HG03135 (cell line): ENCODE measurements around the gene CENPC.
"Not testable (repeated sequence)": the region's sequence is repeated elsewhere in the genome, so short reads cannot be mapped to it uniquely, and the experiment has no call there.

ENCODE experiments used
- ATAC-seq: cut with Tn5 transposase; IDR thresholded peaks from one replicate; pipeline ENCODE4 v1.9.1; 2021; ENCODE audit warnings: mild to moderate bottlenecking, moderate library complexity; ENCODE audit not compliant: unreplicated experiment

Gene CENPC

DNA sequence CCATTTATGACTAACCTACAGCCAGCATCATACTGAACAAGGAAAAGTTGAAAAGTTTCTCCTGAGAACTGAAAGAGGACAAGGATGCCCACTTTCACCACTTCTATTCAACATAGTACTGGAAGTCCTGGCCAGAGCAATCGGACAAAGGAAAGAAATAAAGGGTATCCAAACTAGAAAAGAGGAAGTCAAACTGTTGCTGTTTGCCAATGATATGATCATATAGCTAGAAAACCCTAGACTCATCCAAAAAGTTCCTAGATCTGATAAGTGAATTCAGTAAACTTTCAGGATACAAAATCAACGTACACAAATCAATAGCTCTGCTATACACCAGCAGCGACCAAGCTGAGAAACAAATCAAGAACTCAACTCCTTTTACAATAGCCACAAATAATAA is 64.5 kb downstream of the CENPC start:
- no peak for ATAC-seq

DNA sequence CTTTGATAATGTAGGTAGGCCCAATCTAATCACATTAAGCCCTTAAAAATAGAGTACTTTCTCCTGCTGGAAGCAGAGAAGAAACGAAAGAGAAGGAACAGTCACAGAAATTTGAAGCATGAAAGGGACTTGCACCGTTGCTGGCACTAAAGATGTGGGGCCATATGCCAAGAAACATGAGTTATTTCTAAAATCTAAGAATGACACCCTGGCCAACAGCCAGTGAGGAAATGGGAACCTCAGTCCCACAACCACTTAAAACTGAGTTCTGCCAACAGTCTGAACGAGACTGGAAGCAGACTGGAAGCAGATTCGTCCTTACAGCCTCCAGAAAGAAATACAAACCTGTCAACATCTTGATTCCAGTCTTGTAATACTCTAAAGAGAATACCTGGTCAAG is 70.1 kb downstream of the CENPC start:
- ATAC-seq: no peak

DNA sequence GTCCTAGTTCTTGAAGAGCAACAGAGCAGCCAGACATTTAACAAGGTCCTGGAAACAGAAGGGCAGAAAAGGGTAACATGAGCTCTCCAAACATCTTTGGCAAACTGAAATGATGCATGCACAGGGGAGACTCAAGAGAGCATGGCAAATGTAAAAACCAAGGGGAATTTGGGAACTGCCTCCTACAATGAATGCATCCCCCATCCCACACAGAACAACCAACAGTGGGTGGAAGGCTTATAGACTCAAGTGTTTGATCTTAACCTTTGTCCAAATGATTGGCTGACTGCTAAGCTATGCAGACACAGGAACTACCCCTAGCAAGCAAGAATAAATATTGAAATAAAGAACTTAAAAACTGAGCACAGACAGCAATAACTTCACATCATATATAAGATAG is 74.4 kb downstream of the CENPC start:
- ATAC-seq: no peak

DNA sequence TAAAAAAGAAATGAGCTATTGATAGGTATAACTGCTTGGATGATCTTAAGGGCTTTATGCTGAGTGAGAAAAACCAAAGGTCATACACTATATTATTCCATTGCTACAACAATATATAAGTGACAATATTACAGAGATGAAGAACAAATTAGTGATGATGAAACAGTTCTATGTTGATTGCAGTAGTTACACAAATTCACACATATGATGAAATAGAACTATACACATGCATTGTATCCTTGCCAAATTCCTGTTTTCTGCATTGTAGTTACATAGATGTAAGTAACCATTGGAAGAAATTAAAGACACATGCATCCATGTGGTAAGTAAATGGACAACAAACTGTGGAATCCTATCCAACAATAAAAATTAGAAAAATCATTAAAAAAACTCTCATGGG is 76.5 kb downstream of the CENPC start:
- ATAC-seq: no peak

DNA sequence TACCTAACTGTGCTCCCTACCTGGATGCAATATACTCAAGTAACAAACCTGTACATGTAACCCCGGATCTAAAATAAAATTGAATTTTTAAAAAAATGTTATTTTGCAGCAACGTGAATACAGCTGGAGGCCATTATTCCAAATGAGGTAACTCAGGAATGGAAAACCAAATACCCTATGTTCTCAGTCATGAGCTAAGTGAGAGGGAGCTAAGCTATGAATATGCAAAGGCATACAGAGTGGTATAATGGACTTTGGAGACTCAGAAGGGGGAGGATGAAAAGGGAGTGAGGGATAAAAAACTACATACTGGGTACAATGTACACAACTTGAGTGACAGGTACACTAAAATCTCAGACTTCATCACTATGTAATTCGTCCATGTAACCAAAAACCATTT is 78.6 kb downstream of the CENPC start:
- ATAC-seq: no peak

DNA sequence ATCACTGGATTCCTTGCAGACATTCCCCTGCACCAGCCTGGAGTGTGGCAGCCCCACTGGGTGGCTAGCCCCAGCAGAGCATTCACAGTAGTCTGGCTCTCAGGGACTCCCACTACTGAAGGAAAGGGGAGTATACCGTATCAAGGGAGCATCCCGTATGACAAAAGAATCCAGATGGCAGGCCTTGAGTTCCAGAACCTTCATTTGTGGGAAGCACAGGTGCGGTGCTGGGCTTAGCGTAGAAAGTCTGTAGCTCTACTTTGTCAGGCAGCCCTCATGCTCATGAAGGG is 79.6 kb downstream of the CENPC start:
- no peak for ATAC-seq

DNA sequence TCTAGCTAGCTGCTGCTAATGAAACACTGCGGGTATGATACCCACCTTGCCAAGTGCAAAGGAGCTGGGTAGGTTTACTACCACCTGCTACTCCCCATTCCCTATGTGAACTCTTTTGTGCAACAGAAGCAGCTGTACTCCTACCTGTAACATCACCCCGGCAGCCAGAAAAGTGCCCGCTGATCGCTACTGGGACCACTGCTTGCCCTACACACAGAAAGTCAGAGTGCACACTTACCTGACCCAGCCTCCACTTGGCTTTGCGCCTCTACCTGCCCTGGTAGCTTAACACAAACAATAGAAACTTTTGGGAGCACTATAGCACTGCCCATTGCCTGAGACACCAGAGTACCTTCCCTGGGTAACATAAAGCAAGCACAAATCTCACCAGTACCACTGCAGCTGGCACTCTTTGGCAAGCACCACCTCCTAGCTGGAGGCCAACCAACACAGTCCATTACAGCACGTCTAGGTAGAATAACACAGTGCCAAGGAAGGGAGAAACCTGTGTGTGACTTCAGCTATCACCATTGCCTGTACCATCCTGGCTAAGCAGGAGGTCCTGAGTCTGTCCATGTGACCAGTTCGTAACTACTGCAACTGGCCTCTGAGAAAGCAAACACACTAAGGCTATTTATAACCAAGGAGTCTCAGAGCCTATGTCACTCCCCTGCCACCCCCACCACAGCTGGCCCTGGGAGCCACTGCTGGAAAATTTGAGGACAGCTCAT is 80.1 kb downstream of the CENPC start:
- no peak for ATAC-seq

DNA sequence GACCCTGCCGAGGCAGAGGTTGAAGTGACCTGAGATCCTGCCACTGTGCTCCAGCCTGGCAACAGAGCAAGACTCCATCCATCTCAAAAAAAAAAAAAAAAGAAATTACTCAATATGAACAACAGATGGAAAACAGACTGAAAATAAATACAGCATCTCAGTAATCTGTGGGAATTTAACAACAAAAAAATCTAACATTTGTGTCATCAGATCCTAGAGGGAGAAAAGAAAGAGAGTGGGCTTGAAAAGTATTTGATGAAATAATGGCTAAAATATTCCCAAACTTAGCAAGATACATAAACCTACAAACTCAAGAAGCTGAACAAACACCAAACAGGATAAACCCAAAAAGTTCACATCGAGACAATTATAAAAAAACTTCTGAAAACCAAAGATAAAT is 84.7 kb downstream of the CENPC start:
- ATAC-seq: no peak

DNA sequence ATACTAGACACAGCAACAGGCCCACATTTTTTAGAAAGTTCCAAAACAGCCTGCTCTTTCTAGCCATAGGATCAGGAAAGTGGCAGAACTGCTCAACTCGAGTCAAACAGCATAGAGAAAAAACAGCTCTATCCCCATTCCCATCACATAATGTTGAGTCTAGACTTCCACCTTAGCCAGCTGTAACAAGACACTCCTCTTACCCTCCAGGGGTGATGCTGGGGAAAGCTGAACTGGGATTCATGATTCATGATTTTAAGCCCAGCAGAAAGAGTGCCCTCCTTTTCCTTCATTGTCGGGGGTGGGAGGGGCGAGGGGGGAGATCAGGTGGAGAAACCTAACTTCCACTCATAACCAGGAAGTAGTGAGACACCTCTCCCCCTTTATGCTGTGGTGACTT is 86.1 kb downstream of the CENPC start:
- ATAC-seq: no peak

DNA sequence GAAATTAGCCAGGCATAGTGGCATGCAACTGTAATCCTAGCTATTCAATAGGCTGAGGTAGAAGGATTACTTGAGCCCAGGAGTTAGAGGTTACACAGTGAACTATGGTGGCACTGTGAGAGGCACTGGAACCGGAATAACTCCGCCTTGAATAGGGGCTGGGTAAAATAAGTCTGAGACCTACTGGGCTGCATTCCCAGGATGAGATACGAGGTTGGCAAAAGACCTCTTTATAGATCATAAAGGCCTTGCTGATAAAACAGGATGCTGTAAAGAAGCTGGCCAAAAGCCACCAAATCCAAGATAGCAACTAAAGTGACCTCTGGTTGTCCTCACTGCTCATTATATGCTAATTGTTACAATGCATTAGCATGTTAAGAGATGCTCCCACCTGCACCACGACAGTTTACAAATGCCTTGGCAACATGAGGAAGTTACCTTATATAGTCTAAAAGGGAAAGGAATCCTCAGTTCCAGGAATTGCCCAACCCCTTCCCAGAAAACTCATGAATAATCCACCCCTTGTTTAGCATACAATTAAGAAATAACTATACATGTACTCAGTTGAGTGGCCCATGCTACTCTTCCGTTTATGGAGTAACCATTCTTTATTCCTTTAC is 88.6 kb downstream of the CENPC start:
- ATAC-seq: no peak

DNA sequence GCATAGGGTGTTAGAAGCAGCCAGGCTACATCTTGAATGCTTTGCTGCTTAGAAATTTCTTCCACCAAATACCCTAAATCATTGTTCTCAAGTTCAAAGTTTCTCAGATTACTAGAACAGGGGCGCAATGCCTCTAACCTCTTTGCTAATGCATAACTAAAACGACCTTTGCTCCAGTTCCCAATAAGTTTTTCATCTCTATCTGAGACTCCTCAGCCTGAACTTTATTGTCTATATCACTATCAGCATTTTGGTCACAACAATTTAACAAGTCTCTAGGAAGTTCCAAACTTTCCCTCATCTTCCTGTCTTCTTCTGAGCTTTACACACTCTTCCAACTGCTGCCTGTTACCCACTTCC is 92.5 kb downstream of the CENPC start:
- not testable (repeated sequence) for ATAC-seq

DNA sequence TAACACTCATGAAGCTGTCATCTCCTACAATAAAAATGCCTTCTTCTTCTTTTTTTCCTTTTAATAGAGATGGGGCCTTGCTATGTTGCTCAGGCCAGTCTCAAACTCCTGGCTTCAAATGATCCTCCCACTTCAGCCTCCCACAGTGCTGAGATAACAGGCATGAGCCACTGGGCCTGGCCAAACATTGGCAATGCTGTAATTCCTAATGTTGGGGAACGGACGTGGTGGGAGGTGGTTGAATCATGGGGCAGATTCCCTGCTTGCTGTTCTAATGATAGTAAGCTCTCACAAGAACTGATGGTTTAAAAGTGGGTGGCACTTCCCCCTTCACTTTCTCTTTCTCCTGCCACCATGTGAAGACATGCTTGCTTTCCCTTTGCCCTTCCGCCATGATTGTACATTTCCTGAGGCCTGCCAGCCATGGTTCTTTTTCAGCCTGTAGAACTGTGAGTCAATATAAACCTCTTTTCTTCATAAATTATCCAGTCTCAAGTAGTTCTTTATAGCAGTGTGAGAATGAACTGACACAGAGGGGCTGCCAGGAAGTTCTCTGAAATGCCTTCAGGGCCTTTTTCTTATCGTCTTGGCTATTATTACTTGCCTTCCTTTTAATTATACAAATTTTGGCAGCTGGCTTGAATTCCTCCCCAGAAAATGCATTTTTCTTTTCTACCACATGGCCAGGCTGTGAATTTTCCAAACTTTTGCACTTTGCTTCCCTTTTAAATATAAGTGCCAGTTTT is 93.0 kb downstream of the CENPC start:
- no peak for ATAC-seq

DNA sequence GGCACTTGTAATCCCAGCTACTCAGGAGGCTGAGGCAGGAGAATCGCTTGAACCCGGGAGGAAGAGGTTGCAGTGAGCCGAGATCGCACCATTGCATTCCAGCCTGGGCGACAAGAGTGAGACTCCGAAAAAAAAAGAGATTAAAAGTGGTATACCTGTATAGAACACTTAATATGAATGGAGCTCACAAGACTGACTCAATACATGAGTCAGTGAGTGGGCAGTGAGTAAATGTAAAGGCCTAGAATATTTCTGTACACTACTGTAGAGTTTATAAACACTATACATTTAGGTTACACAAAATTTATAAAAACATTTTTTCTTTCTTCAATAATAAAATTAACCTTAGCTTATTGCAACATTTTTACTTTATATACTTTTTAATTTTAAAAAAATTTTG is 93.8 kb downstream of the CENPC start:
- no peak for ATAC-seq

DNA sequence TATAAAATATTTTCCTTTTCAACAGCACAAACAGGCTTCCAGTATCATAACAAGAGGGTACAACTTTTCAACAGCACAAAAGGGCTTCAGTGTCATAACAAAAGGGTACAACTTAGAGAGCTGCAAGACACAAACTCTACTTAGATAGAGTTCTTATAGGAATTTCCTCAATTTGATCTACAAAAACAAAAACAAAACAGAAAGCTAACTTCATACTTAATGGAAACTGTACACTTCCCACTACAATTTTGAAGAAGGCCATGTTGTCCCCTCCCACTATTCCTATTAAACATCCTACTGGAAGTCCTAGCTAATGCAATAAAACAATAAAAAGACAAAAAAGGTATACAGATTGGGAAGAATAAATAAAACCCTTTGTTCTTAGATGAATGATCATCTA is 96.7 kb downstream of the CENPC start:
- ATAC-seq: no peak

DNA sequence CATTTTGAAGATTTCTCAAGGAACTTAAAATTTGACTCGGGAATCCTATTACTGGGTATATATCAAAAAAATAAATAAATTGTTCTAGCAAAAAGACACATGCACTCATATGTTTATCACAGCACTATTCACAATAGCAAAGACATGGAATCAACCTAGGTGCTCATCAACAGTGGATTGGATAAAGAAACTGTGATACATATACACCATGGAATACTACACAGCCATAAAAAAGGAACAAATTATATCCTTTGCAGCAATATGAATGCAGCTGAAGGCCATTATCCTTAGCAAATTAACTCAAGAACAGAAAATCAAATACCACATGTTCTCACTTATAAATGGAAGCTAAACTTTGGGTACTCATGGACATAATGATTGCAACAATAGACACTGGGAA is 97.4 kb downstream of the CENPC start:
- no peak for ATAC-seq

DNA sequence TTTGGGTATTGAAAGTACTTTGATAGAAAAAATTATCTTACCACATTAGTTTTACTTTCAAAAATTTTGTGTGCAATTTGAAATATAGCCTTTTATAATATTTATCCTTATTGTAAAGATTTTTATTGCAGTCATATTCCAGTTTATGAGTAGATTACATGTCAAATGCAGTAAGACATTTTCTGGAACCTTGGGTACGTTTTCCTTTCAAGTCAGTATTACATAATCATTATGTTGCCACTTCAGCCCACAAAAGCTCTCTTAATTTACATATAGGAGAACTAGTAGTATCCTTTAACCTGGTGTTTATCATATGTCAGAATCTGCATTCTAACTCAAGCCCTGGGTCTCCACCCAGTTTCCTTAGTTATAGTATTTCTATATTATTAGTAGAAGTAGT is 98.5 kb downstream of the CENPC start:
- ATAC-seq: no peak

DNA sequence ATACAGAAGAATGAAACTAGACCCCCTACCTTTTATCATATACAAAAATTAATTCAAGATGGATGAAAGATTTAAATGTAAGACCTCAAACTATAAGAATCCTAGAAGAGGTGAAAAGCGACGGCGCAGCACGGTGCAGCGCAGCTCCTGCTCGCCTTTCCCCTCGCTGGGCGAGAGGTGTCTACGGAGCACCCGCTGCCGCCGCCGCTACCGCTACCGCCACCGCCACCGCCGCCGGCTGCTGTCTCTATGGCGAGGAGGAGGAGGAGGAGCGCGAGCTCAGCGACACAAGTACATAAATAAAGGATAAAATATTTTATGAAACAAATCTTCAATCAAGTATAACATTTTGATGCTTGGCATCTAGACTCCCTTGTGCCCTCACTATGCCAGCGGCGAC is 99.4 kb downstream of the CENPC start:
- not testable (repeated sequence) for ATAC-seq

DNA sequence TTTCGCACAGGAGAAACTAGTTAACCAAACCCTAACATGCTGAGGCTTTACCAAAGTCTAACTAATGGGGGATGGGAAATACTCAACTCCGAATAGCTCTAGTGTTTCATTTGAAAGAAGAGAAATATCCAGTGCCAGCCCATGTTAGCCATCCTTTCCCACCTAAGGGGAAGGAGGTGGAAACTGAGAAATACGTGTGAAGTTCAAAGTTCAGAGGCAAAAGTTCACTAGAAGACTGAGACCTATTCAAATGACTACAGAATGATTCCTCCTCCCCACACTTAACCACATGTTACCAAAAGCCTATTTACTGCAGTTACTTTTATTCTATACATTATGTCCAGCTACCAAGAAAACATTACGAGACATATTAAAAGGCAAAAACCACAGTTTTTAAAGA is 106.3 kb downstream of the CENPC start:
- ATAC-seq: no peak

DNA sequence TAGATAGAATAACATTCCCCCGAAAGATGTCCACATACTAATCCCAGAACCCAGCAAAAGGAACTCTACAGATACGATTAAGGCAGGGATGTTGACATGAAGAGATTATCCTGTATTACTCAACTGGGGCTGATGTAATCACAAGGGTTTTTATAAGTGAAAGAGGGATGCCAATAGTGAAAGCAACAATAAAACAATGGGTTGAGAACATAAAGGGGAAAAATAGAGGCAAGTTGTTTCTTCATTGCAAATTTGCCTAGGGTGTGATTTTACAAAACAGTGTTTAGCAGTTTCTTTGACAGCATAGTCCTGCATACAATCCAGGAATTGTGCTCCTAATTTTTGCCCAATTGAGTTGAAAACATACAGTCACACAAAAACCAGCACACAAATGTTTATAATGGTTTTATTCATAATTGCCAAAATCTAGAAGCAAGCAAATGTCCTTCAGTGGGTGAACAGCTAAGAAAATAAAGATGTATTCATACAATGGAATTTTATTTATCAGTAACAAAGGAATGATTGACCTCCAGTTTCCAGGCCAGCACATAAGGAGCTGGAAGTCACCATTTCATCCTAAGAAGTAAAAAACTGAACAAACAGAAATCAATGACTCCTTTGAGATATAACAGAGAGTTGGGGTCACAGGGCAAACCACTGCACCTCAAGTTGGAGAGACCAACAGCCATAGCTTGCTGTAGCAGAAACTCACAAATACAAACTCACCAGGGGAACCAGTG is 107.2 kb downstream of the CENPC start:
- no peak for ATAC-seq

DNA sequence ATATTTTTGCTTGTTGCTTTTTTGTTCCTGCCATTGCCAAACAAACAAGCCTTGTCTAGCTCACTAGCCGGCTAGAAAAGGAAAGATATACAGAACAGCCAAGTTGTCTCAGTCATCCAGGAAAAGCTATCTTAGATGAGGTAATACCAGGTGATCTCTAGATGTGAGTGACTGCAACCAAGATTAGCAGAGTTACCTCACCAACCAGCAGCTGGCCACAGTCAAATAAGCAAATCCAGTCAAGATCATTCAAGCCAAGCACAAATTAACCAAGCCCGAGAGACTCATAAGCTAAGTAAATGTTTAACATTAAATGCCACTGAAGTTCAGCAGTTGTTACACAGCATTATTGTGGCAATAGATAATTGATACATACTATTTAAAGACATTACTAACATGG is 108.6 kb downstream of the CENPC start:
- peak; percentile 90 for ATAC-seq

DNA sequence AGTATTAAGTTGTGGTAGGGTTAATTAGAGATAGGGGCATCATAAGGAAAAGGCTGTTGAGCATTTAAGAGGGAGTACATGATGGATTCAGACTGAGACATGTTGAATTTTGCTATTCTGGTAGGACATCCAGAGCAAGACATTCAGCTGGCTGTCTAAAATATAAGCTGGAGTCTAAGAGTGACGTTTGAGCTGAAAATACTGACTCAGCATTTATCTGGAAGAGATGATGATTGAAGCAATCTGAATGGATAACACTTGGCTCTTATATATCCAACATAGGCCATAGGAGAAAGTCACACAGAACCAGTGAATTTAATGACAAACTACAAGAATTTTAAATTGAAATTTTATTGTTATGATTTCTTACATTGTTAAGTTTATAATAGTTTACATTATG is 114.3 kb downstream of the CENPC start:
- no peak for ATAC-seq

DNA sequence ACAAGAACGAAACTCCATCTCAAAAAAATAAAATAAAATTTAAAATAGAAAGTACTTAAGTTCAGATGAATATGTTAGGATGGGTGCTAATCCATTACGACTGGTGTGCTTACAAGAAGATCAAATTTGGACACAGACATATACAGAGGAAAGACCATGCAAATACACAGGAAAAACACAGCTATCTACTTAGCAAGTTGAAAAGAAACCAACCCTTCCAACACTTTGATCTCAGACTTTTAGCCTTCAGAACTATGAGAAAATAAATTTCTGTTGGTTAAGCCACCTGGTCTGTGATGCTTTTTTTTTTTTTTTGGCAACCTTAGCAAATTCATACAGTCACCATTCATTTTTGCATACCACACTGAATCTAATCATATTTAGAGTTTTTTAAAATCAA is 116.5 kb downstream of the CENPC start:
- no peak for ATAC-seq
